ENCODE data around the gene RPL27A.

The RPL27A gene

GRCh38 chr11:8641332-8641731, 41.3 kb upstream of the RPL27A start:
- DNase-seq (ENCODE audit: low read depth), result no peak
- H3K4me3 ChIP-seq (ENCODE audit: low read depth, low read length), result no peak overlapping the region
- TF ChIP-seq CTCF (IDR thresholded peaks at IDR 0.05; ENCODE audit: low read depth, low read length, missing control alignments), result no peak
- in situ Hi-C loops (cut with HindIII; ENCODE audit: low sequenced_read_pairs), result no loop called here

- H3K4me3 ChIP-seq (ENCODE audit: low read depth, low read length), result no peak overlapping the region
- DNase-seq (ENCODE audit: low read depth), result no peak
- in situ Hi-C loops (cut with HindIII; ENCODE audit: low sequenced_read_pairs), result no loop called here
- TF ChIP-seq CTCF (IDR thresholded peaks at IDR 0.05; ENCODE audit: low read depth, low read length, missing control alignments), result no peak
Observed at GRCh38 chr11:8642196-8642841, 40.3 kb upstream of the RPL27A start.

- no peak for TF ChIP-seq CTCF (IDR thresholded peaks at IDR 0.05; ENCODE audit: low read depth, low read length, missing control alignments)
- H3K4me3 ChIP-seq (ENCODE audit: low read depth, low read length), result no peak overlapping the region
- in situ Hi-C loops (cut with HindIII; ENCODE audit: low sequenced_read_pairs), result no loop called here
- DNase-seq (ENCODE audit: low read depth), result no peak
Observed at GRCh38 chr11:8646873-8647272, 35.7 kb upstream of the RPL27A start.

- no peak overlapping the region for H3K4me3 ChIP-seq (ENCODE audit: low read depth, low read length)
- TF ChIP-seq CTCF (IDR thresholded peaks at IDR 0.05; ENCODE audit: low read depth, low read length, missing control alignments), result no peak
- in situ Hi-C loops (cut with HindIII; ENCODE audit: low sequenced_read_pairs), result no loop called here
- DNase-seq (ENCODE audit: low read depth), result no peak
Observed at GRCh38 chr11:8649361-8649760, 33.2 kb upstream of the RPL27A start.

- in situ Hi-C loops (cut with HindIII; ENCODE audit: low sequenced_read_pairs), result no loop called here
- no peak for TF ChIP-seq CTCF (IDR thresholded peaks at IDR 0.05; ENCODE audit: low read depth, low read length, missing control alignments)
- H3K4me3 ChIP-seq (ENCODE audit: low read depth, low read length), result no peak overlapping the region
- DNase-seq (ENCODE audit: low read depth), result no peak
Observed at GRCh38 chr11:8650401-8650990, 32.1 kb upstream of the RPL27A start.

GRCh38 chr11:8652140-8652539, 30.5 kb upstream of the RPL27A start:
- no peak overlapping the region for H3K4me3 ChIP-seq (ENCODE audit: low read depth, low read length)
- DNase-seq (ENCODE audit: low read depth), result peak; percentile 81
- in situ Hi-C loops (cut with HindIII; ENCODE audit: low sequenced_read_pairs), result no loop called here
- TF ChIP-seq CTCF (IDR thresholded peaks at IDR 0.05; ENCODE audit: low read depth, low read length, missing control alignments), result no peak

All from astrocyte of the cerebellum (primary cell).